ENCODE results near the gene KLRC3.
"Not testable (repeated sequence)": the region's sequence is repeated elsewhere in the genome, so short reads cannot be mapped to it uniquely, and the experiment has no call there.

The KLRC3 gene

GRCh38 chr12:10420334-10420733, at the start of gene KLRC3:
KLRC3 (minus strand) TSS chr12:10420595; CDS start chr12:10420550, 45 bp downstream.
- not testable (repeated sequence) for DNase-seq

DNA sequence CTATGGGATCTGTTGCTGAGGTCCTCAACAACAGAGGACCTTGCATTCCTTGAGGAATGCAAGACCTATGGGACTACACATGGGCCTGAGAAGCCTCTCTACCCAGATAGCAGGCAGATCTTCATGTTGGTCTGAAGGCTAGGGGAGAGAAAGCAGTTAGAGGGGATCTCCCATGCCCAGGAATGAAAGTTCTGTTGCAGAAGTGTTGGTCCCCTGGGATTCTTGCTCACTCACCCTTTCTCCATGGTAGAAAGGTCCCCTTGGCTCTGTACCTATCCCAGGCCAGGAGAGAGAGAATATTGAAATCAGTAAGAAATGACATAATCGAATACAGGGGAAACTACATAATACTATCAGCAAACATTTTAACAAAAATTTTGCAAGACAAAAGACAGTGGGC, 49.3 kb upstream of the KLRC3 start:
- no peak for DNase-seq

- DNase-seq = no peak
Measured at GRCh38 chr12:10466311-10466710, 45.9 kb upstream of the KLRC3 start.

- DNase-seq = no peak
Measured at GRCh38 chr12:10457760-10458159, 37.4 kb upstream of the KLRC3 start.

GRCh38 chr12:10456856-10457255, 36.5 kb upstream of the KLRC3 start:
- DNase-seq = no peak

DNA sequence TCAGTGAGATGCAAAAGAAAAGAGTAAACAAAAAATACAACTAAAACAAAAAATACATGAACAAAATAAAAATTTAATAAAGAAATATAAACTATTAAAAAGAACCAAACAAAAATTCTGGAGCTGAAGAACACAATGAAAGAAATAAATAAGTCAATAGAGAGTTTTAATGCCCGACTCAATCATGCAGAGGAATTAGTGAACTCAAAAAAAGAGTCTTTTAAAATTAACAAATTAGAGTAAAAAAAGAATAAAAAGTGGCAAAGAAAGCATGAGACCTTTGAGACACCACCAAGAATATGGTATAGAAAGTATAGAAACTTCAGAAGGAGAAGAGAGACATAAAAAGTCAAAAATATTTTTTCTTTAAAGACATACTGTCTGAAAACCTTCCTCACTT, 35.4 kb upstream of the KLRC3 start:
- DNase-seq = no peak

GRCh38 chr12:10454531-10454930, 34.1 kb upstream of the KLRC3 start:
- DNase-seq = no peak

- DNase-seq = peak; percentile 3
Measured at GRCh38 chr12:10453156-10453555, 32.8 kb upstream of the KLRC3 start, which contains the start of gene KLRC1. KLRC1 (minus strand) TSS chr12:10453377; CDS start chr12:10451156, 2,221 bp downstream.

DNA sequence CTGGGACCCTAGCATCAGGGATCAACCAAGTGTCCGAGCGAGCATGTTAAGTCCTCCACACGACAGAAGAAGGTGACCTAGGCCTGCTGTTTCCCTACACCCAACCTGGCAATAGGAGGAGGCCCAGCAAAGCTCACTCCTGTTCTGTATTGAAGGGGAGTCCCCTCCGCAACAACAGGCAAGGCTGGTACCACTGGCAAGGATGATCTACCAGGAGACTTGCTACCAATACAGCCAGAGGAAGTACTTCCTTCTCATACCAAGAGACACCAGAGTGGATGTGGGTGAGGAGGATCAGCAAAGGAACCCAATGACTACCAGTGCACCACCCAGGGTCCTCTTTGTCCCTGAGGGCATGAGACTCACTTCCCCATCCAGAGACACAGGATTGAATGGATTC, 27.8 kb upstream of the KLRC3 start:
- no peak for DNase-seq

DNA sequence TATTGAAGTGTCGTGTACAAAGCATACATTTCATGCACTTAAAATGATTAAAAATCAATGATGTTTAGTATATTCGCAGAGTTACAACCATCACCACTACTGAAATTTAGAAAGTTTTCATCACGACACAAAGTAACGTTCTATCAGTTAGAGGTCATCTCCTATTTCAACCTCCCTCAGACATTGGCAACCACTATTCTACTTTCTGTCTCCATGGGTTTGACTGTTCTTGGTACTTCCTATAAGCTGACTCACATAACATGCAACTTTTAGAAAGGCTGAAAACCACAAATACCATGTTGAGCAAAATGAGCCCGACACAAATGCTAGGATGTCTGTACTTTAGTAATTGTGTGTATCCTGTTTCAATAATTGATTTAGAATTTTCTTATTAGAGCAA, 25.7 kb upstream of the KLRC3 start:
- DNase-seq = peak; percentile 28

- DNase-seq = not testable (repeated sequence)
Measured at GRCh38 chr12:10441144-10441543, 20.7 kb upstream of the KLRC3 start.

GRCh38 chr12:10439608-10440274, 19.3 kb upstream of the KLRC3 start:
- DNase-seq = not testable (repeated sequence)

- not testable (repeated sequence) for DNase-seq
Measured at GRCh38 chr12:10437601-10438000, 17.2 kb upstream of the KLRC3 start.

DNA sequence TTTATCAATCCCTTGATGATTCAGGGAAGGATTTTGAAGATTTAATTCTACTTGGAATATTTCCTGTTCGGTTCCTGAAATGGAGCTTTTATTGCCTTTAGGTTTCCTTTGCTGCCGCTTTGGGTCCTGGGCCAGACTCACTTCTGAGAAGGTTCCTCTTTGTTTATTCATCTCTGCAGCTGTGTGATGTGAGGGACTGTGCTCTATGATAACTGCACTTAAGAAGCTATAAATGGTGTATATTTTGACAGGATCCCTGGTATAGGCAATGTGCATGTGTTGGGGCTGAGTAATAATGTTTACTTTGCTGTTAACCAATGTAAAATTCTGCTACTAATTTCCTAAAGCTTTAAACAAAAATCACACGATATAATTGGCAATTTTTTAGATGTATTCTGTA, 15.4 kb upstream of the KLRC3 start, which contains the start of gene KLRC2:
Gene KLRC2 (minus strand): TSS at position 195 of the 400 bp plus-strand sequence. CDS start 24 bp downstream, at position 171.
- not testable (repeated sequence) for DNase-seq

DNA sequence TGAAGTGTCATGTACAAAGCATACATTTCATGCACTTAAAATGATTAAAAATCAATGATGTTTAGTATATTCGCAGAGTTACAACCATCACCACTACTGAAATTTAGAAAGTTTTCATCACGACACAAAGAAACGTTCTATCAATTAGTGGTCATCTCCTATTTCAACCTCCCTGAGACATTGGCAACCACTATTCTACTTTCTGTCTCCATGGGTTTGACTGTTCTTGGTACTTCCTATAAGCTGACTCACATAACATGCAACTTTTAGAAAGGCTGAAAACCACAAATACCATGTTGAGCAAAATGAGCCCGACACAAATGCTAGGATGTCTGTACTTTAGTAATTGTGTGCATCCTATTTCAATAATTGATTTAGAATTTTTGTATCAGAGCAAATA, 10.2 kb upstream of the KLRC3 start:
- DNase-seq = not testable (repeated sequence)

- not testable (repeated sequence) for DNase-seq
Measured at GRCh38 chr12:10425938-10426337, 5.5 kb upstream of the KLRC3 start.

GRCh38 chr12:10424260-10424899, 4.0 kb upstream of the KLRC3 start:
- not testable (repeated sequence) for DNase-seq

DNA sequence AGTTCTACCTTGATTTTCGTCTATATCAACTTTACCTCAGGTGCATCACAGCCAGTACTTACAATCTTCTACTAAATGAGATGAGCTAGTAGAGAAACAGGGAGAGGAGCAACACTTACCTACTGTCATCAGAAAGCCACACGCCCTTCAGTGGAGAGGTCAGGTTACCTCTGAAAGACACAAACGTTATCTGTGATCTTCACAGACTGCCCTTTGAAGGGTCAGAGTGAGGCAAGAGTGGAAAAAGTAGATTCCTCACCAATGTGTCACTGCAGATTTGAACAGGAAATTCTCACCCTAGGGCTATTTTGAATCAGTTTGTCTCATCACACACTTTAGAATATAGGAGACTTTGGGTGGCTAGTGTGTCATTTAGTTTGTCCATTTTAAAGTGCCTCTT, 1.8 kb upstream of the KLRC3 start:
- DNase-seq = not testable (repeated sequence)

DNA sequence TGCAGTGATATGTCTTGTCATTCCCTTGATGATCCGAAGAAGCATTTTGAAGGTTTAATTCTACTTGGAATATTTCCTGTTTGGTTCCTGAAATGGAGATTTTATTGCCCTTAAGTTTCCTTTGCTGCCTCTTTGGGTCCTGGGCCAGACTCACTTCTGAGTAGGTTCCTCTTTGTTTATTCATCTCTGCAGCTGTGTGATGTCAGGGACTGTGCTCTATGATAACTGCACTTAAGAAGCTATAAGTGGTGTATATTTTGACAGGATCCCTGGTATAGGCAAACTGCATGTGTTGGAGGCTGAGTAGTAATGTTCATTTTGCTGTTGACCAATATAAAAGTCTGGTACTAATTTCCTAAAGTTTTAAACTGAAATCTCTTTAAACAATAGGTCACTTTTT, 11.0 kb downstream of the KLRC3 start, which contains the start of gene KLRC4:
Gene KLRC4 (minus strand): TSS at position 366 of the 400 bp plus-strand sequence. CDS start 182 bp downstream, at position 184.
- no peak for DNase-seq

GRCh38 chr12:10408842-10409241, 11.6 kb downstream of the KLRC3 start:
- DNase-seq = no peak

GRCh38 chr12:10406725-10407124, 13.7 kb downstream of the KLRC3 start:
- no peak for DNase-seq

- no peak for DNase-seq
Measured at GRCh38 chr12:10405294-10405693, 15.1 kb downstream of the KLRC3 start.

GRCh38 chr12:10404798-10405197, 15.6 kb downstream of the KLRC3 start:
- DNase-seq = no peak

GRCh38 chr12:10400829-10401228, 19.6 kb downstream of the KLRC3 start:
- no peak for DNase-seq

All from activated CD4-positive, alpha-beta T cell treated with anti-CD3 and anti-CD28 coated beads, Interleukin-2, amount 50 U/mL, for 16 hours (primary cell).